Lower leg skin (tissue), 4 donors: ENCODE data around the gene ASH1L. TPM values are rescaled to one million over a fixed set of nuclear protein-coding genes. Genes with fewer than 3 reads are reported as not detected.
"Not testable (repeated sequence)": the region's sequence is repeated elsewhere in the genome, so short reads cannot be mapped to it uniquely, and the experiment has no call there.

Experiments
- DNase-seq, 2 donors: peaks; one replicate each; pipeline ENCODE4 v3.0.0-alpha.2; 2019; ENCODE audit warnings: low spot score in 2 of 2
- H3K4me3 ChIP-seq: fragments of 200-600 bp; sonication (generic); 2 replicates; pipeline ENCODE4 v1.5.1; 2017; ENCODE audit warnings: mild to moderate bottlenecking, low read depth; ENCODE audit not compliant: poor library complexity, severe bottlenecking
- CTCF ChIP-seq, 3 donors: fragments of 450-650 bp; IDR thresholded peaks; one replicate each; pipeline ENCODE4 v1.5.1; 2016; ENCODE audit warnings: antibody characterized with exemption in 3 of 3, mild to moderate bottlenecking in 3 of 3, moderate library complexity in 2 of 3
- POLR2A ChIP-seq, 2 donors: fragments of 450-650 bp; IDR thresholded peaks; one replicate each; pipeline ENCODE4 v1.6.1; 2016 to 2017; ENCODE audit warnings: antibody characterized with exemption in 2 of 2, mild to moderate bottlenecking in 1 of 2, moderate library complexity in 1 of 2
- WGBS, 2 donors: methylation state at CpG; one replicate each; pipeline ENCODE4 v1.1.5; 2018; 5-methylcytosine and 5-hydroxymethylcytosine counted together
- intact Hi-C: fragments of 100-400 bp; cut with DNase I; formaldehyde crosslinking; loops from one replicate; pipeline ENCODE4 v1.15.0; 2023; ENCODE audit warnings: low total_unique reads
- total RNA-seq, 4 donors: library from RNA; depleted of rRNA; stranded (reverse); fragments of >200 nt; gene quantifications; one replicate each; pipeline ENCODE4 v1.1.0, GENCODE V29; 2016

Gene ASH1L
- total RNA-seq, 4 donors from 2014 or later: 40.6 to 59.4 (median 49.9) TPM

- 93 to 97% methylated on average over 7 of the region's 7 CpGs for WGBS, 2 donors
- intact Hi-C loops: no loop called here
- no peak for DNase-seq
- TF ChIP-seq CTCF (IDR thresholded peaks at IDR 0.05): no peak
- no peak for TF ChIP-seq POLR2A (IDR thresholded peaks at IDR 0.05)
- no peak overlapping the region for H3K4me3 ChIP-seq
Measured at GRCh38 chr1:155453141-155453540, 109.5 kb downstream of the ASH1L start.

DNA sequence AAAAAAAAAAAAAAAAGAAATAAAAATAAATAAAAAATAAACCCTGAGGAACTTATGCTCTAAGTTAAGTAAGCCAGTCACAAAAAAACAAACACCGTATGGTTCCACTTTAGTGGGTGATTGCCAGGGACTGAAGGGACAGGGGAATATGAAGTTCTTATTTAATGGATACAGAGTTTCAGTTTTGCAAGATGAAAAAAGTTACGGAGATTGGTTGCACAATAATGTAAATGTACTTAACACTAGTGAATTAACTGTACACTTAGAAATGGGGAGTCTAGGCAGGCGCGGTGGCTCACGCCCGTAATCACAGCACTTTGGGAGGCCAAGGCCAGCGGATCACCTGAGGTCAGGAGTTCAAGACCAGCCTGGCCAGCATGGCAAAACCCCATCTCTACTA, 111.4 kb downstream of the ASH1L start:
- no peak for DNase-seq
- no peak for TF ChIP-seq POLR2A (IDR thresholded peaks at IDR 0.05)
- TF ChIP-seq CTCF (IDR thresholded peaks at IDR 0.05): no peak
- intact Hi-C loops: no loop called here
- WGBS, 2 donors: 93 to 95% methylated on average over 7 of the region's 7 CpGs
- no peak overlapping the region for H3K4me3 ChIP-seq

- whole genome bisulfite sequencing, 2 donors: 93 to 94% methylated on average over 6 of the region's 6 CpGs
- intact Hi-C loops, H3K4me3 ChIP-seq, DNase-seq: not testable (repeated sequence)
Measured at GRCh38 chr1:155442431-155442830, 120.2 kb downstream of the ASH1L start.

GRCh38 chr1:155437405-155437804, 125.2 kb downstream of the ASH1L start:
- no peak overlapping the region for H3K4me3 ChIP-seq
- 95 to 96% methylated on average over 4 of the region's 4 CpGs for WGBS, 2 donors
- intact Hi-C loops: no loop called here
- DNase-seq: no peak
- TF ChIP-seq CTCF (IDR thresholded peaks at IDR 0.05): no peak
- no peak for TF ChIP-seq POLR2A (IDR thresholded peaks at IDR 0.05)

DNA sequence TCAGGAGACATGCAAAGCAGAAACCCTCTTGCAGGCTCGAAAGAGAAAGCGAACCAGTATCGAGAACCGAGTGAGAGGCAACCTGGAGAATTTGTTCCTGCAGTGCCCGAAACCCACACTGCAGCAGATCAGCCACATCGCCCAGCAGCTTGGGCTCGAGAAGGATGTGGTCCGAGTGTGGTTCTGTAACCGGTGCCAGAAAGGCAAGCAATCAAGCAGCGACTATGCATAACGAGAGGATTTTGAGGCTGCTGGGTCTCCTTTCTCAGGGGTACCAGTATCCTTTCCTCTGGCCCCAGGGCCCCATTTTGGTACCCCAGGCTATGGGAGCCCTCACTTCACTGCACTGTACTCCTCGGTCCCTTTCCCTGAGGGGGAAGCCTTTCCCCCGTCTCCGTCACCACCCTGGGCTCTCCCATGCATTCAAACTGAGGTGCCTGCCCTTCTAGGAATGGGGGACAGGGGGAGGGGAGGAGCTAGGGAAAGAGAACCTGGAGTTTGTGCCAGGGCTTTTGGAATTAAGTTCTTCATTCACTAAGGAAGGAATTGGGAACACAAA, 128.7 kb downstream of the ASH1L start:
- 94% methylated on average over 14 of the region's 14 CpGs for whole genome bisulfite sequencing, 2 donors
- DNase-seq, intact Hi-C loops: not testable (repeated sequence)

GRCh38 chr1:155433128-155433830, 129.3 kb downstream of the ASH1L start:
- H3K4me3 ChIP-seq, intact Hi-C loops, DNase-seq: not testable (repeated sequence)
- 94 to 96% methylated on average over 23 of the region's 23 CpGs for WGBS, 2 donors

More for the DNA sequence above, 128.7 kb downstream of the ASH1L start:
- H3K4me3 ChIP-seq: not testable (repeated sequence)

- WGBS, 2 donors: 78 to 83% methylated on average over 7 of the region's 7 CpGs
Measured at GRCh38 chr1:155424091-155424490, 138.5 kb downstream of the ASH1L start.

More at GRCh38 chr1:155424091-155424490, 138.5 kb downstream of the ASH1L start:
- TF ChIP-seq POLR2A (IDR thresholded peaks at IDR 0.05) (no peak), CTCF (IDR thresholded peaks at IDR 0.05) (no peak)
- DNase-seq: no peak
- no peak overlapping the region for H3K4me3 ChIP-seq
- intact Hi-C loops: no loop called here
